ENCODE results near the gene KRT2.

The KRT2 gene

DNA sequence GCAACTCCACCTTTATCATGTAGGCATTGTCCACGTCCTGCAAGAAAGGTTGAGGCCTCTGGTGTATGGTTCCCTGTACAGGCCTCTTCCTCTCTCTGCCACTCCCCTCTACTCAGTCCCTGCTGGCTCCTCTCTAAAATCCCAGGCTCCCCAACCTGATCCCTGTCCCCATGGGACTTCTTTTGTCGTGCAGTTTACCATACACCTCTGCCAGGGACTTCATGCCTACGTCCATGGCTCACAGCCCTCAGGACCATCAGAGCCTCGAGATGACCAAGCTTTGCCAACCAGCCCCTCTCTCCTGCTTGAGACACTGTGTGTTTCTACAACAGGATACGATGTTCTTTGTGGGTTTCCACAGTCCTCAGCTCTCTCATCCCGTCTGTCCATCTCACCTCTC, 2.9 kb downstream of the KRT2 start:
- no peaks in the 10 kb centered on the region for H3K9me3 ChIP-seq (ENCODE audit: control insufficient read depth, low read length)
- no peak overlapping the region for H3K4me3 ChIP-seq (ENCODE audit: low read length)
- peaks cover 77% of the 10 kb centered on the region for H3K27me3 ChIP-seq (replicated peaks; ENCODE audit: control insufficient read depth, insufficient read depth, low read length)
- DNase-seq (ENCODE audit: low read depth): no peak
- peaks cover 7% of the 10 kb centered on the region for H3K4me1 ChIP-seq (ENCODE audit: control insufficient read depth, insufficient read depth, low read length)
- no peak overlapping the region for H3K9ac ChIP-seq (ENCODE audit: low read length)
- H3K36me3 ChIP-seq (ENCODE audit: control insufficient read depth, insufficient read depth, low read length, severe bottlenecking): no peaks in the 10 kb centered on the region

DNA sequence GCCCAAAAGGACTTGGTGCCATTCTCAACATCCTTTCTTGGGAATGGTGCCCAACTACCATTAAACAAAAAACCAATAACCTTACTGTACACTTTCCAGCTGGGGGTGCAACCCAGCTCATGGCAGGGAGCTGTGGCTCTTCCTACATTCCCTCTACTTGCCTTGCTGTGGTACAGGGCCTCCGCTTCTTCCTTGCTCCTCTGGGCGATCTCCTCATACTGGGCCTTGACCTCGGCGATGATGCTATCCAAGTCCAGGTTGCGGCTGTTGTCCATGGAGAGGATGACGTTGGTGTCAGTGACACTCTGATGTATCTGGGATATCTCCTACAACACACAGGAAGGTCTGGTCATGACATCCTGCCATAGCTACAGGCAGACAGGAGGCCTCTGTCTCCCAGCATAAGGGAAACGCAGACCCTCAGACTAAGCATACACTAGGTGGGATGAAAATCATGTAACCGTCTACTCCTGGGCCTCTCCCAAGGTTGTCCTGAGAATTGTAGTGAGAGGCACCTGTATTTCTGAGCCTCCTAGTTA, 3.9 kb downstream of the KRT2 start:
- no peak overlapping the region for H3K9ac ChIP-seq (ENCODE audit: low read length)
- H3K4me1 ChIP-seq (ENCODE audit: control insufficient read depth, insufficient read depth, low read length): peaks cover 7% of the 10 kb centered on the region
- no peaks in the 10 kb centered on the region for H3K36me3 ChIP-seq (ENCODE audit: control insufficient read depth, insufficient read depth, low read length, severe bottlenecking)
- no peaks in the 10 kb centered on the region for H3K9me3 ChIP-seq (ENCODE audit: control insufficient read depth, low read length)
- H3K4me3 ChIP-seq (ENCODE audit: low read length): no peak overlapping the region
- peaks cover 77% of the 10 kb centered on the region for H3K27me3 ChIP-seq (replicated peaks; ENCODE audit: control insufficient read depth, insufficient read depth, low read length)
- no peak for DNase-seq (ENCODE audit: low read depth)

GRCh38 chr12:52647601-52648000, 4.4 kb downstream of the KRT2 start:
- Histone ChIP-seq H3K4me1 (ENCODE audit: control insufficient read depth, insufficient read depth, low read length) (peaks cover 7% of the 10 kb centered on the region), H3K9me3 (ENCODE audit: control insufficient read depth, low read length) (no peaks in the 10 kb centered on the region), H3K4me3 (ENCODE audit: low read length) (no peak overlapping the region), H3K36me3 (ENCODE audit: control insufficient read depth, insufficient read depth, low read length, severe bottlenecking) (no peaks in the 10 kb centered on the region), H3K27me3 (replicated peaks; ENCODE audit: control insufficient read depth, insufficient read depth, low read length) (peaks cover 76% of the 10 kb centered on the region), H3K9ac (ENCODE audit: low read length) (no peak overlapping the region)
- DNase-seq (ENCODE audit: low read depth): no peak

- DNase-seq (ENCODE audit: low read depth): no peak
Observed at GRCh38 chr12:52646613-52647012, 5.4 kb downstream of the KRT2 start.

DNA sequence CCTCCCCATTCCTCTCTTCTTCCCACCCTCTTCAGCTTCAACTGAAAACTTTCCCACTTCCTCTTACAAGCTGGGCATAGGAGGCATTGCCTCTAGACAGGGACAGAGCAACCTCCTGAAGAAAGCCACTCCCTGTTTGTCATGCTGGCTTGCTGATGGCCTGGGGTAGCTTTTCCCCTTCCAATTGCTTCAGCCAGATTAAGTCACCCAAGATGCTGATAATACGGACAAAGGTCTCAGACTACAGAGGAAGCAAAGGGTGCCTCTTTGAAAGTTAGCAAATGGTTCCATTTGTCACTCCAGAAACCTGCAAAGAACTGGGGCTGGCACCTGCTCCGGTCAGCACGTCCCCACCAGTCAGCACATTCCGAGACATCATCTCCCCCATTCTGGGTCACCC, 6.0 kb downstream of the KRT2 start:
- no peak for DNase-seq (ENCODE audit: low read depth)
- peaks cover 87% of the 10 kb centered on the region for H3K27me3 ChIP-seq (replicated peaks; ENCODE audit: control insufficient read depth, insufficient read depth, low read length)

More at GRCh38 chr12:52646613-52647012, 5.4 kb downstream of the KRT2 start:
- Histone ChIP-seq H3K36me3 (ENCODE audit: control insufficient read depth, insufficient read depth, low read length, severe bottlenecking) (no peaks in the 10 kb centered on the region), H3K9me3 (ENCODE audit: control insufficient read depth, low read length) (no peaks in the 10 kb centered on the region), H3K9ac (ENCODE audit: low read length) (no peak overlapping the region), H3K4me3 (ENCODE audit: low read length) (no peak overlapping the region), H3K4me1 (ENCODE audit: control insufficient read depth, insufficient read depth, low read length) (peaks cover 7% of the 10 kb centered on the region), H3K27me3 (replicated peaks; ENCODE audit: control insufficient read depth, insufficient read depth, low read length) (peaks cover 84% of the 10 kb centered on the region)

GRCh38 chr12:52645120-52645761, 6.8 kb downstream of the KRT2 start:
- Histone ChIP-seq H3K27me3 (replicated peaks; ENCODE audit: control insufficient read depth, insufficient read depth, low read length) (peaks cover 82% of the 10 kb centered on the region), H3K4me3 (ENCODE audit: low read length) (no peak overlapping the region), H3K9ac (ENCODE audit: low read length) (no peak overlapping the region), H3K36me3 (ENCODE audit: control insufficient read depth, insufficient read depth, low read length, severe bottlenecking) (no peaks in the 10 kb centered on the region), H3K9me3 (ENCODE audit: control insufficient read depth, low read length) (no peaks in the 10 kb centered on the region), H3K4me1 (ENCODE audit: control insufficient read depth, insufficient read depth, low read length) (no peaks in the 10 kb centered on the region)
- no peak for DNase-seq (ENCODE audit: low read depth)

More for the DNA sequence above, 6.0 kb downstream of the KRT2 start:
- H3K36me3 ChIP-seq (ENCODE audit: control insufficient read depth, insufficient read depth, low read length, severe bottlenecking): no peaks in the 10 kb centered on the region
- H3K9me3 ChIP-seq (ENCODE audit: control insufficient read depth, low read length): no peaks in the 10 kb centered on the region
- H3K4me1 ChIP-seq (ENCODE audit: control insufficient read depth, insufficient read depth, low read length): peaks cover 7% of the 10 kb centered on the region
- H3K9ac ChIP-seq (ENCODE audit: low read length): no peak overlapping the region
- H3K4me3 ChIP-seq (ENCODE audit: low read length): no peak overlapping the region

- Histone ChIP-seq H3K9ac (ENCODE audit: low read length) (no peak overlapping the region), H3K4me1 (ENCODE audit: control insufficient read depth, insufficient read depth, low read length) (no peaks in the 10 kb centered on the region), H3K27me3 (replicated peaks; ENCODE audit: control insufficient read depth, insufficient read depth, low read length) (peaks cover 77% of the 10 kb centered on the region), H3K4me3 (ENCODE audit: low read length) (no peak overlapping the region), H3K36me3 (ENCODE audit: control insufficient read depth, insufficient read depth, low read length, severe bottlenecking) (no peaks in the 10 kb centered on the region), H3K9me3 (ENCODE audit: control insufficient read depth, low read length) (no peaks in the 10 kb centered on the region)
- DNase-seq (ENCODE audit: low read depth): no peak
Observed at GRCh38 chr12:52644078-52644415, 8.0 kb downstream of the KRT2 start.

GRCh38 chr12:52643233-52644077, 8.6 kb downstream of the KRT2 start:
- no peak overlapping the region for H3K4me3 ChIP-seq (ENCODE audit: low read length)

DNA sequence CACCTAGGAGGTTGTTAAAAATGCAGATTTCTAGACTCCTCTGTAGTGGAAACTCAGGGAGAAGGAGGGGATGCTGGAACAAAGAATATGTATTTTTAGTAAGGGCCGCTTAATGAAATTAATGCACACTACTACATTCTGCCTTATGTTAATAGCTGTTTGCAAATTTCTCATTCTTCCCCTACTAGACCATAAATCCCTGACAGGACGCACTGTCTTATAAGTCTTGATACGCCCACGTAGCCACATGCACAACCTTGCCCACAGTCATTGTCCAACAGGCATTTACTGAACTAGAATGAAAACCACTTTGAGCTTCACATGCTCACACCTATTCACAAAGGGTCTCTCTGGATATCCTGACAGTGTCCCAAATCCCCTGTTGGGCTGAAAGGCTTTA, 10.5 kb downstream of the KRT2 start:
- Histone ChIP-seq H3K9ac (ENCODE audit: low read length) (no peak overlapping the region), H3K27me3 (replicated peaks; ENCODE audit: control insufficient read depth, insufficient read depth, low read length) (peaks cover 64% of the 10 kb centered on the region), H3K4me3 (ENCODE audit: low read length) (no peak overlapping the region), H3K9me3 (ENCODE audit: control insufficient read depth, low read length) (no peaks in the 10 kb centered on the region), H3K36me3 (ENCODE audit: control insufficient read depth, insufficient read depth, low read length, severe bottlenecking) (no peaks in the 10 kb centered on the region), H3K4me1 (ENCODE audit: control insufficient read depth, insufficient read depth, low read length) (peaks cover 4% of the 10 kb centered on the region)
- DNase-seq (ENCODE audit: low read depth): no peak

More at GRCh38 chr12:52643233-52644077, 8.6 kb downstream of the KRT2 start:
- H3K9me3 ChIP-seq (ENCODE audit: control insufficient read depth, low read length): no peaks in the 10 kb centered on the region
- no peaks in the 10 kb centered on the region for H3K36me3 ChIP-seq (ENCODE audit: control insufficient read depth, insufficient read depth, low read length, severe bottlenecking)
- no peaks in the 10 kb centered on the region for H3K4me1 ChIP-seq (ENCODE audit: control insufficient read depth, insufficient read depth, low read length)
- H3K9ac ChIP-seq (ENCODE audit: low read length): no peak overlapping the region
- DNase-seq (ENCODE audit: low read depth): no peak
- peaks cover 77% of the 10 kb centered on the region for H3K27me3 ChIP-seq (replicated peaks; ENCODE audit: control insufficient read depth, insufficient read depth, low read length)

- Histone ChIP-seq H3K9ac (ENCODE audit: low read length) (no peak overlapping the region), H3K9me3 (ENCODE audit: control insufficient read depth, low read length) (no peaks in the 10 kb centered on the region), H3K36me3 (ENCODE audit: control insufficient read depth, insufficient read depth, low read length, severe bottlenecking) (no peaks in the 10 kb centered on the region), H3K4me1 (ENCODE audit: control insufficient read depth, insufficient read depth, low read length) (peaks cover 4% of the 10 kb centered on the region), H3K27me3 (replicated peaks; ENCODE audit: control insufficient read depth, insufficient read depth, low read length) (peaks cover 61% of the 10 kb centered on the region), H3K4me3 (ENCODE audit: low read length) (no peak overlapping the region)
- no peak for DNase-seq (ENCODE audit: low read depth)
Observed at GRCh38 chr12:52637299-52637698, 14.7 kb downstream of the KRT2 start.

DNA sequence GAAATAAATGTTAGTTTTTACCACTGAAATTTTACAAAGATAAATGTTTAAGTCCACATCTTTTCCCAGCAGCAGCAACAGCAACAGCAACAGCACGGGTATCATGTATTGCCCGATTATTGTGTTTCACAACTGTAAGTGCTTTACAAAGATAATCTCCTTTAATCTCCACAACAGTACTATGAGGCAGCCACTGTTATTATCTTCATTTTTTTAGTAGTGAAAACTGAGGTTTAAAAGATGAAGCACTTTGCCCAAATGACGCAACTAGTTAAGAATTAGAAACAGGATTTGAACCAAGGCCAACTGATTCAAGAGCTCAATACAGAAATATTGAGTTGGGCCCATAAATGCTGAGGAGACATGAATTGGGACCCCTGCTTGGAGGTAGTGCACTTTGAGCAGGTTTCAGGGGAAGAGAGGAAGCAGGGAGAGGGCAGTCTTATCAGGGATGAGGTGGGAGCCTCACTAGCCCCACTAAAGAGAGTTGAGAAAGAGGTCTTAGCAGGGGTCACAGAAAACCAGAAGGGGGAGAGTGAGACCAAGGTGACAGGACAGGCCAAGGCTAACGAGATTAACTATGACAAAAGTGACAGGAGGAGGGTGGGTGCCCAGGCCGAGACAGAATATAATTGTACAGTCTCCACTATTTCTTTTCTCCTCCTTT, 15.3 kb downstream of the KRT2 start:
- Histone ChIP-seq H3K27me3 (replicated peaks; ENCODE audit: control insufficient read depth, insufficient read depth, low read length) (peaks cover 62% of the 10 kb centered on the region), H3K4me3 (ENCODE audit: low read length) (no peak overlapping the region), H3K9me3 (ENCODE audit: control insufficient read depth, low read length) (no peaks in the 10 kb centered on the region), H3K9ac (ENCODE audit: low read length) (no peak overlapping the region), H3K36me3 (ENCODE audit: control insufficient read depth, insufficient read depth, low read length, severe bottlenecking) (no peaks in the 10 kb centered on the region), H3K4me1 (ENCODE audit: control insufficient read depth, insufficient read depth, low read length) (peaks cover 4% of the 10 kb centered on the region)
- DNase-seq (ENCODE audit: low read depth): no peak
